Measurements from ENCODE around the gene KCMF1. TPM values are rescaled to one million over a fixed set of nuclear protein-coding genes. Genes with fewer than 3 reads are reported as not detected.

KCMF1 gene
- polyA plus RNA-seq, 1 donor from 2014 or later = 43.3 TPM

GRCh38 chr2:85089585-85089984 is 118.6 kb downstream of the KCMF1 start:
- Histone ChIP-seq H3K9ac (ENCODE audit: low read length) (no peak overlapping the region), H4K20me1 (ENCODE audit: insufficient read depth) (no peaks in the 10 kb centered on the region), H2AFZ (ENCODE audit: low read depth, low read length) (no peak overlapping the region), H3K9me2 (ENCODE audit: insufficient read depth, low read length) (no peaks in the 10 kb centered on the region), H3K27me3 (ENCODE audit: insufficient read depth, low read depth, low read length) (no peaks in the 10 kb centered on the region), H3K9me3 (ENCODE audit: low read length) (peaks cover 3% of the 10 kb centered on the region), H3K27ac (ENCODE audit: low read length) (no peak overlapping the region), H3K4me3 (ENCODE audit: low read length) (no peak overlapping the region), H3K79me2 (replicated peaks; ENCODE audit: insufficient read depth, low read length) (no peaks in the 10 kb centered on the region), H3K4me2 (ENCODE audit: low read length) (no peak overlapping the region), H3K36me3 (ENCODE audit: insufficient read depth, low read length) (no peaks in the 10 kb centered on the region), H3F3A (ENCODE audit: insufficient read depth, low read length, poor library complexity, severe bottlenecking) (no peaks in the 10 kb centered on the region)
- TF ChIP-seq MXI1 (conservative IDR thresholded peaks at IDR 0.05; ENCODE audit: poor library complexity, severe bottlenecking) (no peak), POLR2AphosphoS5 (IDR thresholded peaks at IDR 0.05) (no peak), EP300 (conservative IDR thresholded peaks at IDR 0.05; ENCODE audit: poor library complexity, severe bottlenecking) (no peak), CTCF (IDR thresholded peaks at IDR 0.05; ENCODE audit: poor library complexity, severe bottlenecking) (no peak), RAD21 (conservative IDR thresholded peaks at IDR 0.05) (no peak), EZH2 (IDR thresholded peaks at IDR 0.05; ENCODE audit: borderline replicate concordance, insufficient read depth, low read length, poor library complexity, severe bottlenecking) (no peak), SMC3 (conservative IDR thresholded peaks at IDR 0.05; ENCODE audit: poor library complexity) (no peak), TAF1 (IDR thresholded peaks at IDR 0.05; ENCODE audit: low read depth) (no peak), REST (IDR thresholded peaks at IDR 0.05; ENCODE audit: borderline replicate concordance) (no peak)

- Histone ChIP-seq H4K20me1 (ENCODE audit: insufficient read depth) (no peaks in the 10 kb centered on the region), H3K27ac (ENCODE audit: low read length) (no peak overlapping the region), H3K79me2 (replicated peaks; ENCODE audit: insufficient read depth, low read length) (no peaks in the 10 kb centered on the region), H3K4me3 (ENCODE audit: low read length) (no peak overlapping the region), H3K36me3 (ENCODE audit: insufficient read depth, low read length) (no peaks in the 10 kb centered on the region), H3K9me2 (ENCODE audit: insufficient read depth, low read length) (no peaks in the 10 kb centered on the region), H3F3A (ENCODE audit: insufficient read depth, low read length, poor library complexity, severe bottlenecking) (no peaks in the 10 kb centered on the region), H3K4me2 (ENCODE audit: low read length) (no peak overlapping the region), H2AFZ (ENCODE audit: low read depth, low read length) (no peak overlapping the region), H3K9ac (ENCODE audit: low read length) (no peak overlapping the region), H3K27me3 (ENCODE audit: insufficient read depth, low read depth, low read length) (no peaks in the 10 kb centered on the region), H3K9me3 (ENCODE audit: low read length) (peaks cover 3% of the 10 kb centered on the region)
- TF ChIP-seq SMC3 (conservative IDR thresholded peaks at IDR 0.05; ENCODE audit: poor library complexity) = no peak
These were observed 120.9 kb downstream of the KCMF1 start for GRCh38 chr2:85091838-85092237.

GRCh38 chr2:85095094-85095493 is 124.1 kb downstream of the KCMF1 start:
- TF ChIP-seq EZH2 (IDR thresholded peaks at IDR 0.05; ENCODE audit: borderline replicate concordance, insufficient read depth, low read length, poor library complexity, severe bottlenecking) = no peak
- TF ChIP-seq CTCF (IDR thresholded peaks at IDR 0.05; ENCODE audit: poor library complexity, severe bottlenecking) = no peak
- TF ChIP-seq POLR2AphosphoS5 (IDR thresholded peaks at IDR 0.05) = no peak
- no peak for TF ChIP-seq EP300 (conservative IDR thresholded peaks at IDR 0.05; ENCODE audit: poor library complexity, severe bottlenecking)
- no peak for TF ChIP-seq RAD21 (conservative IDR thresholded peaks at IDR 0.05)
- no peak for TF ChIP-seq MXI1 (conservative IDR thresholded peaks at IDR 0.05; ENCODE audit: poor library complexity, severe bottlenecking)
- no peak for TF ChIP-seq TAF1 (IDR thresholded peaks at IDR 0.05; ENCODE audit: low read depth)
- TF ChIP-seq REST (IDR thresholded peaks at IDR 0.05; ENCODE audit: borderline replicate concordance) = no peak
- no peak for TF ChIP-seq SMC3 (conservative IDR thresholded peaks at IDR 0.05; ENCODE audit: poor library complexity)

More at GRCh38 chr2:85095094-85095493, 124.1 kb downstream of the KCMF1 start:
- H3K9me3 ChIP-seq (ENCODE audit: low read length) = peaks cover 3% of the 10 kb centered on the region
- H3K79me2 ChIP-seq (replicated peaks; ENCODE audit: insufficient read depth, low read length) = no peaks in the 10 kb centered on the region
- H3K9me2 ChIP-seq (ENCODE audit: insufficient read depth, low read length) = no peaks in the 10 kb centered on the region
- no peak overlapping the region for H3K4me2 ChIP-seq (ENCODE audit: low read length)
- H3K9ac ChIP-seq (ENCODE audit: low read length) = no peak overlapping the region
- no peaks in the 10 kb centered on the region for H3K27me3 ChIP-seq (ENCODE audit: insufficient read depth, low read depth, low read length)
- H4K20me1 ChIP-seq (ENCODE audit: insufficient read depth) = no peaks in the 10 kb centered on the region
- H3K27ac ChIP-seq (ENCODE audit: low read length) = no peak overlapping the region
- no peaks in the 10 kb centered on the region for H3K36me3 ChIP-seq (ENCODE audit: insufficient read depth, low read length)
- H3F3A ChIP-seq (ENCODE audit: insufficient read depth, low read length, poor library complexity, severe bottlenecking) = no peaks in the 10 kb centered on the region
- no peak overlapping the region for H2AFZ ChIP-seq (ENCODE audit: low read depth, low read length)
- H3K4me3 ChIP-seq (ENCODE audit: low read length) = no peak overlapping the region

Measured in neural cell (in vitro differentiated cells).